ENCODE results near the gene CRYGS.

DNA sequence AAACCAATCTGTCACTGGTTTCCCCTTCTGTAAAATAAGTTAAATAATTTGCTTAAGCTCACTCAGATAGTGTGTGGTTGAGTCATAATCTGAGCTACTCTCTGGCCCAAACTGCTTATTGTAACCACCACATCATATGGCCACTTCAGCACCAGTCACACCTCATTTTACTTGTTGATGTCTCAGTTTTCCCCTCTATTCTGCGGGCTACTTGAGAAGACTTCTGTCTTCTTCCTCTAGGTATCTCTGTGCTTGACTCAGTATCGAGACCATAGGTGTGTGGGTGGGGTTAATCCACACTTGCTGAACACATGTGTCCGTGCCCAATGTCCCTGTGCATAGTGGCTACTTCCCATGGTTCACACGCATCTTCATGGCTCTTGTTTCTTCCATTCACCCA, 32.9 kb downstream of the CRYGS start:
- no peak for TF ChIP-seq POLR2AphosphoS5 (IDR thresholded peaks at IDR 0.05; ENCODE audit: low read depth, low read length)
- TF ChIP-seq TAF1 (IDR thresholded peaks at IDR 0.05; ENCODE audit: borderline replicate concordance, insufficient read depth, low read length): no peak
